GM19328 (cell line): ENCODE data around the gene SPECC1L.

Source experiments
- ATAC-seq: cut with Tn5 transposase; IDR thresholded peaks from one replicate; pipeline ENCODE4 v1.9.1; 2021; ENCODE audit warnings: mild to moderate bottlenecking, moderate library complexity; ENCODE audit not compliant: unreplicated experiment

Gene SPECC1L

DNA sequence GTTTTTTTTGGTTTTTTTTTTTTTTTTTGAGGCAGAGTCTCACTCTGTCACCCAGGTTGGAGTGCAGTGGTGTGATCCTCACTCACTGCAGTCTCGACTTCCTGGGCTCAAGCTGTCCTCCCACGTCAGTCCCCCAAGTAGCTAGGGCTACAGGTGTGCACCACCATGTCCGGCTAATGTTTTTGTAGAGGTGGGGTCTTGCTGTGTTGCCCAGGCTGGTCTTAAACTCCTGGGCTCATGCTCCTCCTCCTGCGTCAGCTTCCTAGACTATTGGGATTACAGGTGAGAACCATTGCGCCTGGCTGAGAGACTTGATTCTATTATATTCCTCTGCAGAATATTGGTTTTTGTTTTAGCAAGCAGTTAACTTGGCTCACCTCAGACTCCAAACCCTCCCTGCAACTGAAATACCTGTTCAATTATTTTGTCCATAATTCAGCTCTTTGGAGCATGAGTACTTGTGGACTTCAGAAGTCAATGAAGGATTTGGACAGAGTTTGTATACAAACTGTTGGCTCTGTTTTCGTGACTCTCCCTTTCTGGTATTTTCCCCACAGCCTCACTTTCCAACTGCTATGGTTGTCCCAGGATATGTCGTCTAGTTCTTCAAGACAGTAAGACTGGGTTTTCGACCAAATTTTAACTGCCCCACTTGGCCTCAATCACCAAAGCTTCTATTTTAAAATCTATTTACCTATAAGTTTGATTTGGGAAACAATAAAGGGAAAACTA is 87.6 kb downstream of the SPECC1L start:
- no peak for ATAC-seq

DNA sequence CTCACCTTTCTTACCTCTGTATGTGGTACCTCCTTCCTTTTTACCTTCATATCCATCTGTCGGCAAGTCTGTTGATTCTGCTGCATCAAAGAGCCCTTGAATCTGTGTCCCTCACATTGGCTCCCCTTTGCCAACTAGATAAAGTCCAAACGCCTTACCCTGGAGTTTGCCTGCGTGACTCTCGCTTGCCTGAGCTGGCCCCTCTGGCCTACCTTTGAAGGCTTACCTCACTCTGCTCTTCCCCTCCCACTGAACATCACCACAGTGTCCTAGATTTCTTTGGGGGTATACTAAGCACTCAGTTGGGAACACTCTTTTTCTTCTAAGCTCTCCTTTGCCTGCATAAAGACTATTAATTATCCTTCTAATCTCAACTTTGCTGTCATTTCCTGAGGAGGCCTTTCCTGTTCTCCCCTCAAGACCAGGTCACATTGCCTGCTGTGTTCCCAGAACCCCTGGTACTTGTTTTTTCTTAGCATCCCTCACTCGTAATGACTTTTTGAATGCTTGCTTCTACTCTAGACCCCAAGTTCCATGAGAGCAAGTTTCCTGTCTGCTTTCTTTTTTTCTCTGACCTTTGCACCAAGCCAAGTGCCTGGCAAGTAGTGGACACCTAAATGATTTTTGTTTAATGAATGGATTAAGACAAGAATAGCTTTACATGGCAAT is 89.0 kb downstream of the SPECC1L start:
- no peak for ATAC-seq

DNA sequence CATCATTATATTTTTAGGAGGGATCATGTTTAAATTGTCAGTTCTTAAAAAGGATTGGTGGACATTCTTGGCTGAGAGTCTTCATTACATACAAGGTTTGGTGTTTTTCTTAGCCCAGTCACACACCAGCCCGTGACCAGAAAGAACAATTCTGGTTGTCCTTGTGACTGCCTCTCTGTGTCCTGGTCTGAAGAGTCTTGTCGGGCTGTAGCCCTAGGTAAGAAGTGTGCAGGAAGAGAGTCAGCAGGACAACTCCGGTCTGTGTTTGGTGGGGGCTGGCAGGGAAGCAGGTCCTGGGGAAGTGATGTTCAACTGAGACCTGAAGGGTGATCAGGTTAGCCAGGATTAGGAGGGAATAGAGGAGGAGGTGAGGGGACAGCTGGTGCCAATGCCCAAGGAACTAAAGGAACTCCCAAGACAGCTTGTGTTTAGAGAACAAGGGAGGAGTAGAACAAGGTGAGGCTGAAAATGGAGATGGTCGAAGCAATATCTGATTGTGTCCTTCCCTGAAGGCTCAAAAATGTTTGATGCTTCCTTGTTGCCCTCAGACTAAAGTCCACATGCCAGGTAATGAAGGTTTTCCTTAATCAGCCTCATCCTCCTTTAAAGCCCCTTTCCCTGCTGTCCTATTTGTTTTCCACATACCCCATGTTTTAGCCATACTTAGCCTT is 91.5 kb downstream of the SPECC1L start:
- no peak for ATAC-seq

DNA sequence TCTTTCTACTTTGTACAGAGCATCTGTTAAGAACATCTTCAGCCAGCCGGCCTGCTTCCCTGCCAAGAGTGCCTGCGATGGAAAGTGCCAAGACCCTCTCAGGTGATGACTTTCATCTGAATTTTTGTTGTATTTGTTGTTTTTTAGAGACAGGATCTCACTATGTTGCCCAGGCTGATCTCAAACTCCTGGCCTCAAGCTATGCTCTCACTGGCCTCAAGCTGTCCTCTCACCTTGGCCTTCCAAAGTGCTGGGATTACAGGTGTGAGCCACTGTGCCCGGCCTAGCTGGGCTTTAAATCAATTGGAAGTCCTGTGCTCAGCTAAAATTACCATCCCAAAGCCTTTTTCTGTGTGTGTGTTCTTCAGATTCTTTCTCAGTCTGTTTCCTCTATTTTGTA is 92.6 kb downstream of the SPECC1L start:
- no peak for ATAC-seq

DNA sequence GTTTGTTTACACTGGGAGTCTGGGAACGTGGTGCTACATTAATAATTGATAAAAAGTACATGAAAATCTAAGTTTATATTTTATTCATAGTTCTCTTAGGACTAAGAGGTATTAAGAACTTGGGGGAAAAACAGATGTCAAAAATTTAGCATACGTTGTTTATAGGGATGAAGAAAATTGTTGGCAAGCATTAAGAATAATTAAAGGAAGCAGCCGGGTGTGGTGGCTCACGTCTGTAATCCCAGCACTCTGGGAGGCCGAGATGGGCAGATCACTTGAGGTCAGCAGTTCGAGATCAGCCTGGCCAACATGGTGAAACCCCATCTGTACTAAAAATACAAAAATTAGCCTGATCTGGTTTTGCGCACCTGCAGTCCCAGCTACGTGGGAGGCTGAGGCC is 96.1 kb downstream of the SPECC1L start:
- ATAC-seq: no peak

DNA sequence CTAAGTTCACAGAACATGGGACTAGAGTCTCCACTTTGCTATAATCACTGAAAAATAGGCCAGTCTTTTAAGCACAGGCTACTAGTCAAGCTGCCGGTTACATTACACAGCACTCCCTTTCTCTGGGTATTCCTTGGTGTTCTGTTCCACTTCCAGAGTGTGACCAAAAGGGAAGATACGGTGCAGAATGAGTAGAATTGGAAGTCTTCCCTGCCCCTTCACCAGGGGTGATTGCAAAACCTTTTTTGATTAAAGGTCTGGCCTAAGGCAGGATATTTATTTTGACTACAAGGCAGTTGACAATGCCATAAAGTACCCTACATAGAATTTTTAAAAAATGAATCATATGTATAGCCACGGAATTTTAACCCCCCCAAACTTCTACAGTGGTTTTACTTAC is 97.2 kb downstream of the SPECC1L start:
- ATAC-seq: no peak

DNA sequence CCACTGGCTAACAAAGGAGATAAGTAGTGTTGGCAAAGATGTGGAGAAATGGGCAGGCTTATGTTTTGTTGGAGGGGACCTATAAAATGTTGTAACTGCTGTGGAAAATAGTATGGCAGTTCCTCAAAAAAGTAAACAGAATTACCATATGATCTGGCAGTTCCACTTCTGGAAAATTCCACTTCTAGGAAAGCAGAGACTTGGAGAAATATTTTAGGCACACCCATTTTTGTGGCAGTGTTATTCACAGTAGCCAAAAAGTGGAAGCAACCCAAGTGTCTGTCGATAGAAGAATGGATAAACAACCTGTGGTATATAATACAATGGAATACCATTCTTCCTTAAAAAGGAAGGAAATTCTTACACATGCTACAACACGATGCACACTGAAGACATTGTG is 99.8 kb downstream of the SPECC1L start:
- ATAC-seq: no peak

DNA sequence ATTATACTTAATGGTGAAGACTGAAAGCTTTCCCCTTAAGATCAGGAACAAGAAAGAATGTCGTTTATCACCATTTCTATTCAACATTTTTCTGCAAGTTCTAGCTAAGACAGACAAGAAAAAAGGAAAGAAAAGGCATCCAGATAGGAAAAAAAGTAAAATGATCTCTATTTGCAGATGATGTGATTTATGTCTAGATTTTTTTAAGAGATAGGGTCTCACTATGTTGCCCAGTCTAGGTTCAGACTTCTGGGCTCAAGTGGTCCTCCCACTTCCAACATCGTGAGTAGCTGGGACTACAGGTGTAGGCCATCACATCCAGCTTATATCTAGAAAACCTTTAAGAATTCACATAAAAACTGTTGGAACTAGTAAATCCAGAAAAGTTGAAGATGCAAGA is 105.4 kb downstream of the SPECC1L start:
- ATAC-seq: no peak

DNA sequence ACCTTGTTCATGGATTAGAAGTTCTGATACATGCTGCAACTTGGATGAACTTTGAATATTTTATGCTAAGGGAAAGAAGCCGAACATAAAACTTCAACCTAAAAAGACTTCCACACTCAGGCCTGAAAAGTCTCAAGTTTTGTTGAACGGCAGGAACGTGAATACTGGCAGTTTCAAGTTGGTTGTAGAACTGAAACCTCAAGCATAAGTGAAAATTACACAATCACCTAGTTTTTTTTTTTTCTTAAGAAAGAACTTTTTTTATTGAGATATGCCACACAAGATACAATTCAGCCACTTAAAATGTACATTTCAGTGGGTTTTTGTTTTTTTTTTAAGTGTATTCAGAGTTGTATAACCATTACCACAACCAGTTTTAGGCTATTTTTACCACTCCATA is 106.0 kb downstream of the SPECC1L start:
- no peak for ATAC-seq

DNA sequence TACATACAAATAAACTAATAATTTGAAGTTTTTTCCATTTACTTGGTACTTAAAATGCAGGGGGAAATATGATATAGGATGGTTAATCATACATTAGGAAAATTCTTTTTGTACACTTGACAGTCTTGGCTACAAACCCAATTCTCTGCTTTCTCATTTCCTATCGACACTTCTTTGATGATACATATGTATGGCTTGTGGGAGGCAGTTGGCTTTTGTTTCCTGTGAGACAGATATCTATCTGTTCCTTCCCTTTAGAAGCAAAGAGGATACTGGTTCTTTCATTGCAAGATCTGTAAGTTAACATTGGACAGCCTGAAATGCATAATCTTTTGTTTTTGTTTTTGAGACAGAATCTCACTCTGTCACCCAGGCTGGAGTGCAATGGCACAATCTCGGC is 108.9 kb downstream of the SPECC1L start:
- ATAC-seq: no peak

DNA sequence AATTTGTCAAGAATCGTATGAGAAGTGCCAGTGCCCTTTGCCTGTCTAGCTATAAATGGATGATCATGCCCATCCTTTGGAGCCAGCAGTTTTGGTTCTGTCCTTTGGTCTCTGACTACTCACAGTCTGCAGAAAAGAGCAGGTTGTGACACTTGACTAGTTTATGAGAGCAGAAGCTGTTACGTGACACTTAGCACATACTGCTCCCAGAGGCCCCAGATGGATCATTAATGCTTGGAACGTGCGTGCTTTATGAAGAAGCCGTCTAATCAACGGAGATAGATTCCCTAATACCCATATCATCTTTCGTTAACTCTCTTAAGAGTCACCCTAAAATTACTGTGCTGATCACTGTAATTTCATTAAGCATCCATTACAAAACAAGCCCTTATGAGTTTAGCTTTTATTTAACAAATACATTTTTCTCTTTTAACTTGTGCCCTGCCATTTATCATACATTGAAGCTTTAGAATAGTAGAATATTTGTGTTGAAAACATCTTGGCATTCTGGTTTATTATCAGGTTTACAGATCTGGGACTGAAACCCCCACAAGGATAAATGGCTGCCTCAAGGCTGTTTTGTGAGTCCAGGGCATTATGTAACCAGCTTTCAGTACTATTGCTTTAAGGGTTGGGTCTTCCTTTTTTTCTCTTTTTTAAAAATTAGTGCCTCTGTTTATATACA is 109.7 kb downstream of the SPECC1L start:
- no peak for ATAC-seq

DNA sequence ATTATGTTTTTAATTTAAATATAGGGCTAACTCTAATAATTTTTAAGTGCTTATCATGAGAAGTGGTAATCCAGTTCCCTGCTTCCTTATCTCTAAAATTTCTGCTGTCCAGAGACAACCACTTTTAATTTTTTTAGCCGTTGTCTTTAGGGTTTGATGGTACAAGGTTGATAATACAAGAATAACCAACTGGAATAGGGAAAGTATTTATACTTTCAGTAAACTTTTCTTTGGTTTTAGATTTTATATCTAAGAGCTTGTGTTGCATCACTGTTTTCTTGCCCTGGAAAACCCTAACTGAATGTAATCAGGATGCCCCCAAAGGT is 110.2 kb downstream of the SPECC1L start:
- no peak for ATAC-seq

DNA sequence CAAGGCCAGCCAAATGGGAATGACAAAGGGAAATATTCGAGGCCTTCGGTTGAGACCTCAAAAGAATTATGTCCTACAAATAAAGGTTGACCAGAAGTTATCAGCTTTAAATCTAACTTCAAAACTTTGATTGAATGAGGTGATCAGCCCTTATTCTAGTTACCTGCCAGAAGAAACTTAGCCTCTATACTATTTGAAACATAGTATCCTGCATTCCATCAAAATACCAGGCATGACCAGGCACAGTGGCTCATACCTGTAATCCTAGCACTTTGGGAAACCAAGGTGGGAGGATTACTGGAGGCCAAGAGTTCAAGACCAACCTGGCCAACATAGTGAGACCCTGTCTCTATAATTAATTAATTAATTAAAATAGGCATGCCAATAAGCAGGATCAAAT is 112.4 kb downstream of the SPECC1L start:
- no peak for ATAC-seq

DNA sequence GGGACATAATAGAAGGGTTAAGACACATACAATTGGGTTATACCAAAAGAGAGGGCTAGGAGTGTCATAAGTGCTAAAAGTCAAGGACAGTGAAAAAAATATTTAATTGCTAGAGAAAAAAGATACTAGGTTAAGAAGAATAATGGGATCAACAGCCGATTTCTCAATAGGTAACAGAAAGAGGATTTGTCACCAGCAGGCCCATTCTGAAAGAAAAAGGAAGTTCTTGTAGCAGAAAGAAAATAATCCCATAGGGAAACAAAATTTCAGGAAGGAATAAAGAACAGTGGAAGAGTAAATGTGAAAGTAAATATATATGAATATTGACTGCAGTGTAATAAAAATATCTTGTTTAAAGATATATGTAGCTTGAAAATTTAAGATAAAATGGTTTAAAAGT is 113.5 kb downstream of the SPECC1L start:
- ATAC-seq: no peak

DNA sequence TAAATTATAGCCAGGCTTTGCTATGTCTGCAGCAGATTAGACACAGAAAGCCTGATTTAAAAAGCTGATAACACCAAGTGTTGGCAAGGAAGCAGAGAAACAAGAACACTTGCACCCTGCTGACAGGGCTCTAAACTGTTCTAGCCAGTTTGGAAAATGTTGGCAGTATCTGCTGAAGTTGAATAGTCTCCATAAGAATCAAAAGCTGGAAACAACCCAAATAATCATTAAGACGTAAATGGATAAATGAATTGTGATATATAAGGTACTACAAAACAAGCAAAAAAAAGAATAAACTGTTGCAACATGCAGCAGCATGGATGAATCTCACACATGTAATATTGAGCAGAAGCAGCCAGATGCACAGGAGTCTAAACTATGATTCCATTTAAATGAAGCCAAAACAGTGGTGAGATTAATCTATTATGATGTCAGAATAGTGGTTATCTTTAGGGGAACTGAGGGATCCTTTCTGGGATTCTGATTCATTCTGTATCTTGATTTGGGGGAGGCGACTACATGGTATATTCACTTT is 116.4 kb downstream of the SPECC1L start:
- no peak for ATAC-seq

DNA sequence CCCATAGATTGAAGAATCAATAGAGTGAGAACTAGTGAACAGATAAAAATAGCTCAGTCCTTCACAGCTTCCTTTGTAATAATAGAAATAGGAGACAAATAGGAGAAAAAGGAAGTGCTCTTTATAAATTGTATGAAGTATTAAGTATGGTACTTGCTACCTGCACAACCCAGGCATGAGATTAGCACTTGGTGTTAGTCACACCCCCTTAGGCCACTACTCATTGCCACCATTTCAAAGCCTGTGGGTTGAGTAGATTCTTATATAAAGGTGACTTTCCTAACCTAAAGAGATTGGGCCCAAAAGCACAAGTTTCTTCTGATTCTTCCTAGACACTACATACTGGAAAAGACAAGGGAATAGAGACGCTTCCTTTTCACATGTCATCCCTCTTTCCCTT is 119.0 kb downstream of the SPECC1L start:
- no peak for ATAC-seq

DNA sequence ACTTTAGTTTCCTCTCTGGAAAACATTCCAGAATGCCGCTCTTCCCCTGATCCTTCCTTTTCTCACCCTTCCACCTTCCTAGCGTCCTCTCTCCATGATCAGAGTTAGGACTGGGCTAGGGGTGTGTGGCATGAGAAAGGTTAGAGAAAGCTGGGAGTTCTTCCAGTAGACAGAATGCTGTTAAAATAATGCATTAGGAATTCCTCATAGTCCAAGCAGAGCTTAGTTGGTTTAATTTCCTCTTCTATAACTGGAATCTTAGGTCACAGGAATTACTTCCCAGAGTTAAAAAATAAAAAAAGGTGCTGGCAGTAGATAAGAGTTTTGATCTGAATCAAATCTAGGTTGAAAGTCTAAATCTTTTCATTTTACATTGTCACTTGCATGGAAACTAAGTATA is 119.5 kb downstream of the SPECC1L start:
- ATAC-seq: no peak

DNA sequence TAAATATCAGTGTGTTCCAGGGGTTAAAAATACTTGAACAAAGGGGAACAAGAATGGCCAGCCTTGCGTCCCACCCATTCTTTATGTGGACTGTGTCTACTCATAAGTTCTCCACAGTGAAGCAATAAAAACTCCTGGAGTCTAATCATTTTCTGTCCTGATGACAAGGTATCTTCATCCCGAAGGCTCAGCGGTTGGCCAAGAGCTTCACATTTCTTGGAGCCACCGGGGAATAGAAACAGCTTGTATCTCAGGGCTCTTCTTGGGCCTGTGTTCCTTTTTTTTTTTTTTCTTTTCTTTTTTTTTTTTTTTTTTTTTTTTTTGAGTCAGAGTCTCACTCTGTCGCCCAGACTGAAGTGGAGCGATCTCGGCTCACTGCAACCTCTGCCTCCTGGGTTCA is 119.9 kb downstream of the SPECC1L start:
- ATAC-seq: no peak

DNA sequence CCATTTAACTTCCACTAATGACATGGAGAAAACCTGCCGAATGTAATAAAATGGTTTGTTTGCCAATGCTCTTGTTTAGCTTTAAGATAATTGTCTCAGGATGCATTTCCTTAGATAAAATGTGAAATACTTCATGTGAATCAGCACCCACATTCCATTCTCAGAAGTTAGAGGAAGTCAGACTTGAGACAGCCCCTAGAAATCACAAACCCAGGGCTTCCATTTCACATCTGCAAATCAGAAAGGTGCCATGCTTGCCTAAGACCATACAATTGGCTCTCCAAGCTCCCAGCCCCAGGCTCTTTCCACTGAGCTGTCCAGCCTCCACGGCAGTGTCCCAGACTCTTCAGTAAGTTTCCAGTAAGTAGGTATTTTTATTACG is 121.2 kb downstream of the SPECC1L start:
- no peak for ATAC-seq

DNA sequence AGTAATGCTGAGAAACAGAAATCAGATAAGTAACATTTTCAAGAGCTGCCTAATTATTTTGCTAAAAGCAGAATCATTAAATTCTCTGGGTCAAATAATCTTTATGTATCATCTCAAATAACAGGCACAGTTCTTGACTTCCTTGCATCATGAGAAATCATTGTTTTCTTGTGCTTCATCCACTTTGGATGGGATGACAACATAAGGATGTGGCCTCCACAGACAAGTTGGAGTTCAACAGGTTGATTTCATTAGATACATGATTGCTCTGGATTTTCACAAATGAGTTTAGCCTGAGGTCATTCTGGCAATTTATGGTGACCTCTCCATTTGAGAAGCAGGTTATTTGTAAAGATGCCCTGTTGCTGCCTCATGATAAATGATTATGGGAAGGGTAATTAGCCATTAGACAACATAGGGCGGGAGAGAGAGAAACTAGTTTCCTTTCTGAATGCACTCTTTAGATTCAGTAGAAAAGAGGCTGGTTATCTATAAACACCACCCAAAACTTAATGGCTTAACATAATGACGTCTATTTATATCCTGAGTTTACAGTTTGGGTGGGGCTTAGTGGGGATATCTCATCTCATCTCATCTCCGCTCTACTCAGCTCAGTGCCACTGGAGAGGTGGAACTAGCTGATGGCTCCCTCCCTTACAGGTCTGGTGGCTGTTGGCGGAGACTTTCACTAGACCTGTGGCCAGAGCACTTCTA is 121.7 kb downstream of the SPECC1L start:
- no peak for ATAC-seq

DNA sequence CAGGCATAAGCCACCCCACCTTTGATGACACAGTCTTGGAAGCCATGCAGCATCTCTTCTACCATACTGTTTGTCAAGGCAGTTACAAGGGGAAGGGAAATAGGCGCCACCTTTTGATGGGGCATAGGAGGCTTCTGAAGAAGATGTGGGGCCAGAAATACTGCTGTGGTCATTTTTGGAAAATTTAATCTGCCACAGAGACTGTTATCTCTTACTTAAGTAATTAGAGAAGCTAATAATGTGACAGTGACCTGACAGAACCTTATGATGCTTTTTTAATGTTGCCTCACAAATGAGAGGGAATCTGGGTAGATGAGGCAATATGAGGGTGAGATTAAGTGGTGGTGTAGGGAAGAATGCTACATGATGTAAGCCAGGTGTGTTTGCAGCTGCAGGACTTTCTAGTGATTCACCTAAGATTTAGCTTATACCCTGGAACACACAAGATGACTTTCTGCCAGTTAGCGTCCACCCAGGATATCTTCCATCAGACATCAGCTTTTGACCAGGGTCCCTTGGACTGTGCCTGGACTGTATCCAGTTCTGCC is 122.5 kb downstream of the SPECC1L start:
- ATAC-seq: no peak
